HG03060 (cell line): ENCODE data around the gene ILK.

Experiments used
- ATAC-seq: cut with Tn5 transposase; IDR thresholded peaks from one replicate; pipeline ENCODE4 v1.9.1; 2021; ENCODE audit warnings: low read depth, moderate number of reproducible peaks; ENCODE audit not compliant: unreplicated experiment

The ILK gene

GRCh38 chr11:6654281-6655019 is 50.9 kb downstream of the ILK start:
- ATAC-seq: no peak

GRCh38 chr11:6655020-6655789 is 51.6 kb downstream of the ILK start:
- ATAC-seq: no peak

GRCh38 chr11:6655790-6656583 is 52.4 kb downstream of the ILK start, which contains the start of gene DCHS1:
Gene DCHS1, minus strand, starts transcription at chr11:6655809. Its CDS starts 14,196 bp downstream, at chr11:6641613.
- no peak for ATAC-seq

- no peak for ATAC-seq
Measured at GRCh38 chr11:6656584-6656915, 53.0 kb downstream of the ILK start.

- no peak for ATAC-seq
Measured at GRCh38 chr11:6656936-6657335, 53.4 kb downstream of the ILK start.

GRCh38 chr11:6657346-6657745 is 53.8 kb downstream of the ILK start:
- no peak for ATAC-seq

GRCh38 chr11:6658647-6659046 is 55.1 kb downstream of the ILK start:
- no peak for ATAC-seq
